ENCODE measurements around the gene RSPH6A. TPM values are rescaled to one million over a fixed set of nuclear protein-coding genes. Genes with fewer than 3 reads are reported as not detected.

The RSPH6A gene
- total RNA-seq, 1 experiment from 2014 or later, result 0.39 TPM

GRCh38 chr19:45763691-45764294 lies 51.3 kb downstream of the RSPH6A start:
- ATAC-seq, result no peak
- peaks cover 9% of the 10 kb centered on the region for H3K27me3 Mint-ChIP-seq (ENCODE audit: low read depth)
- no peaks in the 10 kb centered on the region for H3K36me3 Mint-ChIP-seq
- DNase-seq (ENCODE audit: low spot score), result peak; percentile 32
- TF ChIP-seq SOX15 (CRISPR knock-in tag; IDR thresholded peaks at IDR 0.05) (no peak), RELA (CRISPR knock-in tag; IDR thresholded peaks at IDR 0.05; ENCODE audit: borderline replicate concordance) (0 out of 2 replicates have a peak, but pooled peaks have one; percentile 12), OVOL2 (CRISPR knock-in tag; IDR thresholded peaks at IDR 0.05; ENCODE audit: borderline replicate concordance) (no peak), SP1 (CRISPR knock-in tag; conservative IDR thresholded peaks at IDR 0.05) (0 out of 2 replicates have a peak, but pooled peaks have one; percentile 19), CBFB (CRISPR knock-in tag; IDR thresholded peaks at IDR 0.05; ENCODE audit: low read depth) (no peak)
- H3K4me3 Mint-ChIP-seq, result no peak overlapping the region
- no peaks in the 10 kb centered on the region for H3K9me3 Mint-ChIP-seq
- H3K4me1 Mint-ChIP-seq, result peaks cover 18% of the 10 kb centered on the region
- no peak overlapping the region for H3K27ac Mint-ChIP-seq
- POLR2A ChIA-PET, result interaction anchor here (0.6 to 1.8 kb wide), 4 partner anchors 43 to 72 kb away, joined by 3 to 5 read pairs (median 4); partner anchors contain the start of gene QPCTL
- CTCF ChIA-PET, result interaction anchor here (1.0 to 2.9 kb wide), 3 partner anchors 11 to 47 kb away, joined by 3 to 23 read pairs (median 3); no protein-coding TSS in a partner anchor

GRCh38 chr19:45762870-45763631 lies 52.1 kb downstream of the RSPH6A start:
- Mint-ChIP-seq H3K27ac (no peak overlapping the region), H3K4me3 (no peak overlapping the region), H3K27me3 (ENCODE audit: low read depth) (peaks cover 14% of the 10 kb centered on the region), H3K9me3 (no peaks in the 10 kb centered on the region), H3K4me1 (peaks cover 18% of the 10 kb centered on the region), H3K36me3 (no peaks in the 10 kb centered on the region)
- ChIA-PET POLR2A (interaction anchor here (0.6 to 1.8 kb wide), 3 partner anchors 20 to 71 kb away, joined by 4 to 8 read pairs (median 5); partner anchors contain the start of genes DMPK and QPCTL), CTCF (interaction anchor here (0.6 to 2.9 kb wide), 5 partner anchors 10 to 54 kb away, joined by 3 to 23 read pairs (median 3); partner anchors contain the start of gene FBXO46)
- TF ChIP-seq ZNF416 (CRISPR knock-in tag; IDR thresholded peaks at IDR 0.05), result no peak
- TF ChIP-seq ZNF121 (CRISPR knock-in tag; IDR thresholded peaks at IDR 0.05), result no peak
- TF ChIP-seq RORB (CRISPR knock-in tag; IDR thresholded peaks at IDR 0.05), result no peak
- TF ChIP-seq ZBTB43 (CRISPR knock-in tag; IDR thresholded peaks at IDR 0.05), result no peak
- TF ChIP-seq RELA (CRISPR knock-in tag; IDR thresholded peaks at IDR 0.05; ENCODE audit: borderline replicate concordance), result no peak
- TF ChIP-seq GTF2I (CRISPR knock-in tag; conservative IDR thresholded peaks at IDR 0.05), result no peak
- no peak for TF ChIP-seq ZNF396 (CRISPR knock-in tag; IDR thresholded peaks at IDR 0.05; ENCODE audit: borderline replicate concordance)
- no peak for TF ChIP-seq EMX1 (CRISPR knock-in tag; IDR thresholded peaks at IDR 0.05)
- no peak for TF ChIP-seq ZMAT4 (CRISPR knock-in tag; IDR thresholded peaks at IDR 0.05)
- ATAC-seq (no peak), DNase-seq (ENCODE audit: low spot score) (no peak)

GRCh38 chr19:45761714-45762113 lies 53.4 kb downstream of the RSPH6A start:
- Mint-ChIP-seq H3K27me3 (ENCODE audit: low read depth) (peaks cover 23% of the 10 kb centered on the region), H3K4me1 (peaks cover 18% of the 10 kb centered on the region), H3K27ac (no peak overlapping the region), H3K36me3 (no peaks in the 10 kb centered on the region), H3K4me3 (no peak overlapping the region), H3K9me3 (no peaks in the 10 kb centered on the region)
- DNase-seq (ENCODE audit: low spot score) (no peak), ATAC-seq (no peak)
- POLR2A ChIA-PET, result interaction anchor here (1.0 kb wide), 1 partner anchor 32 kb away, joined by 6 read pairs; the partner anchor contains the start of gene FBXO46
- CTCF ChIA-PET, result interaction anchor here (1.0 to 2.9 kb wide), 3 partner anchors 9 to 55 kb away, joined by 3 to 23 read pairs (median 5); no protein-coding TSS in a partner anchor
- no peak for TF ChIP-seq ZNF232 (CRISPR knock-in tag; IDR thresholded peaks at IDR 0.05)
- no peak for TF ChIP-seq TCF7 (CRISPR knock-in tag; IDR thresholded peaks at IDR 0.05; ENCODE audit: low read depth)
- TF ChIP-seq ZNF671 (CRISPR knock-in tag; IDR thresholded peaks at IDR 0.05), result no peak
- no peak for TF ChIP-seq HMGXB4 (CRISPR knock-in tag; IDR thresholded peaks at IDR 0.05)
- TF ChIP-seq ATF3 (CRISPR knock-in tag; conservative IDR thresholded peaks at IDR 0.05), result no peak
- TF ChIP-seq OVOL2 (CRISPR knock-in tag; IDR thresholded peaks at IDR 0.05; ENCODE audit: borderline replicate concordance), result no peak
- no peak for TF ChIP-seq ZNF512 (CRISPR knock-in tag; IDR thresholded peaks at IDR 0.05; ENCODE audit: borderline replicate concordance)
- TF ChIP-seq E2F5 (CRISPR knock-in tag; IDR thresholded peaks at IDR 0.05), result no peak
- TF ChIP-seq NR3C1 (CRISPR knock-in tag; conservative IDR thresholded peaks at IDR 0.05; ENCODE audit: low read depth), result no peak
- no peak for TF ChIP-seq E2F4 (CRISPR knock-in tag; IDR thresholded peaks at IDR 0.05; ENCODE audit: borderline replicate concordance, low read depth)
- no peak for TF ChIP-seq SOX15 (CRISPR knock-in tag; IDR thresholded peaks at IDR 0.05)

Data from WTC11 (cell line).